ENCODE data around the gene SSH3.

Gene SSH3

GRCh38 chr11:67291481-67292381, 11.6 kb upstream of the SSH3 start:
- no peak overlapping the region for H3K27ac ChIP-seq (ENCODE audit: low read length)
- H3K9me3 ChIP-seq (ENCODE audit: insufficient read depth, low read depth, low read length): peaks cover 11% of the 10 kb centered on the region; the same call in 1 of the 2 replicates
- no peak overlapping the region for H3K9ac ChIP-seq (ENCODE audit: low read depth, low read length)
- no peak overlapping the region for H3K4me3 ChIP-seq (ENCODE audit: low read length)
- H3K36me3 ChIP-seq (ENCODE audit: insufficient read depth, low read depth, low read length): peaks cover 26% of the 10 kb centered on the region
- no peaks in the 10 kb centered on the region for H3K27me3 ChIP-seq (ENCODE audit: insufficient read depth, low read length)
- peaks cover 6% of the 10 kb centered on the region; the same call in 1 of the 2 replicates for H3K4me1 ChIP-seq (ENCODE audit: insufficient read depth, low read length)

DNA sequence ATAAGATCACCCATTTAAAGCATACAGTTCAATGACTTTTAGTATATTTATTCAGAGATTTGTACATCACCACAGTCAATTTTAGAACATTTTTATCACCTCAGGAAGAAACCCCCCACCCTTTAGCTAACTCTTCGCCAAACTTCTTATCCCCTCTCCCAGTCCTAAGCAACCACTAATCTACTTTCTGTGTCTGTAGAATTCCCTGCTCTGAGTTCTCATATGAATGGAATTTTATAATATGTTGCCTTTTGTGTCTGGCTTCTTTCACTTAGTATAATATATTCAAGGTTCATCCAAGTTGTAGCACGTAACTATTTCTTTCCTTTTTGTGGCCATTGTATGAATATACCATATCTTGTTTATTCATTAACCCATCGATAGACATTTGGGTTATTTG, 10.7 kb upstream of the SSH3 start:
- peaks cover 5% of the 10 kb centered on the region; the same call in 1 of the 2 replicates for H3K4me1 ChIP-seq (ENCODE audit: insufficient read depth, low read length)
- no peaks in the 10 kb centered on the region for H3K27me3 ChIP-seq (ENCODE audit: insufficient read depth, low read length)
- peaks cover 28% of the 10 kb centered on the region for H3K36me3 ChIP-seq (ENCODE audit: insufficient read depth, low read depth, low read length)
- no peak overlapping the region for H3K4me3 ChIP-seq (ENCODE audit: low read length)
- no peak overlapping the region for H3K27ac ChIP-seq (ENCODE audit: low read length)
- H3K9ac ChIP-seq (ENCODE audit: low read depth, low read length): no peak overlapping the region
- H3K9me3 ChIP-seq (ENCODE audit: insufficient read depth, low read depth, low read length): peaks cover 11% of the 10 kb centered on the region; the same call in 1 of the 2 replicates

- H3K9ac ChIP-seq (ENCODE audit: low read depth, low read length): no peak overlapping the region
- H3K9me3 ChIP-seq (ENCODE audit: insufficient read depth, low read depth, low read length): peaks cover 11% of the 10 kb centered on the region; the same call in 1 of the 2 replicates
- peaks cover 1% of the 10 kb centered on the region; the same call in 1 of the 2 replicates for H3K4me1 ChIP-seq (ENCODE audit: insufficient read depth, low read length)
- no peak overlapping the region for H3K27ac ChIP-seq (ENCODE audit: low read length)
- H3K4me3 ChIP-seq (ENCODE audit: low read length): no peak overlapping the region
- peaks cover 28% of the 10 kb centered on the region for H3K36me3 ChIP-seq (ENCODE audit: insufficient read depth, low read depth, low read length)
- no peaks in the 10 kb centered on the region for H3K27me3 ChIP-seq (ENCODE audit: insufficient read depth, low read length)
Observed at GRCh38 chr11:67293090-67293489, 10.2 kb upstream of the SSH3 start.

GRCh38 chr11:67295846-67296245, 7.5 kb upstream of the SSH3 start:
- Histone ChIP-seq H3K9me3 (ENCODE audit: insufficient read depth, low read depth, low read length) (peaks cover 11% of the 10 kb centered on the region; the same call in 1 of the 2 replicates), H3K36me3 (ENCODE audit: insufficient read depth, low read depth, low read length) (peaks cover 29% of the 10 kb centered on the region), H3K27ac (ENCODE audit: low read length) (no peak overlapping the region), H3K9ac (ENCODE audit: low read depth, low read length) (no peak overlapping the region), H3K4me1 (ENCODE audit: insufficient read depth, low read length) (no peaks in the 10 kb centered on the region), H3K4me3 (ENCODE audit: low read length) (no peak overlapping the region), H3K27me3 (ENCODE audit: insufficient read depth, low read length) (no peaks in the 10 kb centered on the region)

- no peak overlapping the region for H3K4me3 ChIP-seq (ENCODE audit: low read length)
- H3K36me3 ChIP-seq (ENCODE audit: insufficient read depth, low read depth, low read length): peaks cover 18% of the 10 kb centered on the region
Observed at GRCh38 chr11:67298786-67299185, 4.5 kb upstream of the SSH3 start.

GRCh38 chr11:67299471-67300191, 3.7 kb upstream of the SSH3 start:
- Histone ChIP-seq H3K27me3 (ENCODE audit: insufficient read depth, low read length) (peaks cover 9% of the 10 kb centered on the region; the same call in 1 of the 2 replicates), H3K9ac (ENCODE audit: low read depth, low read length) (no peak overlapping the region), H3K27ac (ENCODE audit: low read length) (no peak overlapping the region), H3K9me3 (ENCODE audit: insufficient read depth, low read depth, low read length) (peaks cover 11% of the 10 kb centered on the region; the same call in 1 of the 2 replicates), H3K4me3 (ENCODE audit: low read length) (no peak overlapping the region), H3K4me1 (ENCODE audit: insufficient read depth, low read length) (peaks cover 9% of the 10 kb centered on the region), H3K36me3 (ENCODE audit: insufficient read depth, low read depth, low read length) (peaks cover 18% of the 10 kb centered on the region)

More at GRCh38 chr11:67298786-67299185, 4.5 kb upstream of the SSH3 start:
- Histone ChIP-seq H3K9ac (ENCODE audit: low read depth, low read length) (no peak overlapping the region), H3K27ac (ENCODE audit: low read length) (no peak overlapping the region), H3K27me3 (ENCODE audit: insufficient read depth, low read length) (peaks cover 1% of the 10 kb centered on the region; the same call in 1 of the 2 replicates), H3K4me1 (ENCODE audit: insufficient read depth, low read length) (0 out of 2 replicates have a peak, but pooled peaks cover 5% of the 10 kb centered on the region), H3K9me3 (ENCODE audit: insufficient read depth, low read depth, low read length) (peaks cover 11% of the 10 kb centered on the region; the same call in 1 of the 2 replicates)

DNA sequence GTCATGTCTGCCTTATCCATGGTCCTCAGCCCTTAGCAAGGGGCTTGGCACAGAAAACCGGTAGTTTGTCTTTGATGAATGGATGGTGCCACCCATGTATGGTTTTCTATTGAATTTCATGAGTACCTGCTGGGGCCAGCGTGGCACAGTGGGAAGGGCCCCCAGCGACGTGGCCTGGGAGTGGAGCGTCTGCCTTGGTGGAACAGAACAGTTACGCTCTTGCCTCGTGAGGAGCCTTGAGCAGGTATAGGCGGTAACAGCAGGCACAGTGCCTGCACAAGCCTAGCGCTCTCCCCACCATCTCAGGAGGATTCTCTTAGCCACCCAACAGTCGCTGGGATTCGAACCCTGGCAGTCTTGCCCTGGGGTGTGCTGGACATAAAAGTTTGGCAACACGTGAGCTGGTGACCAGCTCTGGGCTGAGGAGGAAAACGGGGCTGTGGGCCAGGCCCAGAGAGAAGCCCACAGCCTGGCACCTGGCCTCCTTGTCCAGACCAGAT, 3.0 kb upstream of the SSH3 start:
- Histone ChIP-seq H3K9me3 (ENCODE audit: insufficient read depth, low read depth, low read length) (peaks cover 11% of the 10 kb centered on the region; the same call in 1 of the 2 replicates), H3K4me3 (ENCODE audit: low read length) (no peak overlapping the region), H3K27me3 (ENCODE audit: insufficient read depth, low read length) (peaks cover 13% of the 10 kb centered on the region; the same call in 1 of the 2 replicates), H3K36me3 (ENCODE audit: insufficient read depth, low read depth, low read length) (peaks cover 18% of the 10 kb centered on the region), H3K4me1 (ENCODE audit: insufficient read depth, low read length) (peaks cover 9% of the 10 kb centered on the region), H3K27ac (ENCODE audit: low read length) (no peak overlapping the region), H3K9ac (ENCODE audit: low read depth, low read length) (no peak overlapping the region)

- peaks cover 7% of the 10 kb centered on the region; the same call in 1 of the 2 replicates for H3K9me3 ChIP-seq (ENCODE audit: insufficient read depth, low read depth, low read length)
- H3K27ac ChIP-seq (ENCODE audit: low read length): no peak overlapping the region
- peaks cover 9% of the 10 kb centered on the region for H3K4me1 ChIP-seq (ENCODE audit: insufficient read depth, low read length)
- peaks cover 15% of the 10 kb centered on the region for H3K36me3 ChIP-seq (ENCODE audit: insufficient read depth, low read depth, low read length)
- no peak overlapping the region for H3K4me3 ChIP-seq (ENCODE audit: low read length)
- H3K9ac ChIP-seq (ENCODE audit: low read depth, low read length): no peak overlapping the region
- H3K27me3 ChIP-seq (ENCODE audit: insufficient read depth, low read length): peaks cover 13% of the 10 kb centered on the region; the same call in 1 of the 2 replicates
Observed at GRCh38 chr11:67300756-67301312, 2.5 kb upstream of the SSH3 start.

GRCh38 chr11:67301313-67301921, 1.9 kb upstream of the SSH3 start:
- peak overlapping the region; percentile 72; the same call in 1 of the 2 replicates for H3K4me3 ChIP-seq (ENCODE audit: low read length)
- peak overlapping the region; percentile 53; the same call in 1 of the 2 replicates for H3K9ac ChIP-seq (ENCODE audit: low read depth, low read length)
- peaks cover 9% of the 10 kb centered on the region for H3K36me3 ChIP-seq (ENCODE audit: insufficient read depth, low read depth, low read length)
- H3K27ac ChIP-seq (ENCODE audit: low read length): no peak overlapping the region
- H3K4me1 ChIP-seq (ENCODE audit: insufficient read depth, low read length): peaks cover 9% of the 10 kb centered on the region
- H3K9me3 ChIP-seq (ENCODE audit: insufficient read depth, low read depth, low read length): 0 out of 2 replicates have a peak, but pooled peaks cover under 1% of the 10 kb centered on the region
- H3K27me3 ChIP-seq (ENCODE audit: insufficient read depth, low read length): peaks cover 13% of the 10 kb centered on the region; the same call in 1 of the 2 replicates

DNA sequence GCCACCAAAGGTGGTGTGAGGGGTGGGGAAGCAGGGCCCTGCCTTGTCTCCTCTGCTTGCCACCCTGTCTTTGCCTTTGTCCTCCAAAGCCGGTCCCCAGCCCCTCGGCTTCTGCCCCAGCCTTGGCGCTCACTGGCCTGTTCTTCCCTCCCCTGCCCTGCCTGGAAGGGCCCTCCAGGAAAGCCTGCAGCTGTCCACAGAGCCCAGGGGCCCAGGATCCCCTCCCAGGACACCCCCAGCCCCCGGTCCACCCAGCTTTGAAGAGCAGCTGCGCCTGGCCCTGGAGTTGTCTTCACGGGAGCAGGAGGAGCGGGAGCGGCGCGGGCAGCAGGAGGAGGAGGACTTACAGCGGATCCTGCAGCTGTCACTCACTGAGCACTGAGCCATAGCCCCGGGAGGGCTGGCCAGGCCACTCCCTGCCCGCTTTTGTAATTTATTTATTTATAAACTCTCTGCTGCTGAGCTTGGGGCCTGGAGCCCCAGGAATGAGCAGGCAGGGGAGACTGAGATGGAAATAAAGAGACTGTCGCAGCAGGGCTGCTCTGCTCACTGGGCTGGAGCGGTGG, 1.3 kb upstream of the SSH3 start:
- Histone ChIP-seq H3K36me3 (ENCODE audit: insufficient read depth, low read depth, low read length) (0 out of 2 replicates have a peak, but pooled peaks cover 5% of the 10 kb centered on the region), H3K27me3 (ENCODE audit: insufficient read depth, low read length) (peaks cover 13% of the 10 kb centered on the region; the same call in 1 of the 2 replicates), H3K4me1 (ENCODE audit: insufficient read depth, low read length) (peaks cover 9% of the 10 kb centered on the region), H3K4me3 (ENCODE audit: low read length) (peak overlapping the region; percentile 72), H3K9me3 (ENCODE audit: insufficient read depth, low read depth, low read length) (no peaks in the 10 kb centered on the region), H3K9ac (ENCODE audit: low read depth, low read length) (peak overlapping the region; percentile 60; the same call in 1 of the 2 replicates), H3K27ac (ENCODE audit: low read length) (no peak overlapping the region)

Measured in iPS-20b (cell line).